Suprapubic skin (tissue), 4 donors: Measurements from ENCODE around the gene TBXAS1. TPM values are rescaled to one million over a fixed set of nuclear protein-coding genes. Genes with fewer than 3 reads are reported as not detected.

Source experiments
- DNase-seq, 2 donors: peaks; one replicate each; pipeline ENCODE4 v3.0.0-alpha.2; 2019; ENCODE audit warnings: low spot score in 2 of 2
- H3K27ac ChIP-seq: fragments of 200-600 bp; sonication (generic); one replicate; pipeline ENCODE4 v1.5.1; 2019
- H3K27me3 ChIP-seq: fragments of 200-600 bp; sonication (generic); one replicate; pipeline ENCODE4 v1.5.1; 2019
- H3K36me3 ChIP-seq: fragments of 200-600 bp; sonication (generic); one replicate; pipeline ENCODE4 v1.5.1; 2019
- H3K4me1 ChIP-seq: fragments of 200-600 bp; sonication (generic); one replicate; pipeline ENCODE4 v1.5.1; 2019
- H3K4me3 ChIP-seq: fragments of 200-600 bp; sonication (generic); one replicate; pipeline ENCODE4 v1.5.1; 2019; ENCODE audit warnings: mild to moderate bottlenecking
- H3K9me3 ChIP-seq: fragments of 200-600 bp; sonication (generic); one replicate; pipeline ENCODE4 v1.5.1; 2019
- EP300 ChIP-seq: sonication (generic); formaldehyde crosslinking; IDR thresholded peaks from one replicate; pipeline ENCODE4 v1.6.1; 2017; ENCODE audit warnings: antibody characterized with exemption
- POLR2A ChIP-seq, 2 donors: fragments of 450-650 bp; IDR thresholded peaks; one replicate each; pipeline ENCODE4 v1.6.1; 2017; ENCODE audit warnings: antibody characterized with exemption in 2 of 2, mild to moderate bottlenecking in 2 of 2, moderate library complexity in 2 of 2
- POLR2AphosphoS5 ChIP-seq, 3 donors: sonication (generic); formaldehyde crosslinking; IDR thresholded peaks; one replicate each; pipeline ENCODE4 v1.6.1; 2017; ENCODE audit warnings: antibody characterized with exemption in 3 of 3
- WGBS: methylation state at CpG from one replicate; pipeline ENCODE4 v1.1.5; 2018; 5-methylcytosine and 5-hydroxymethylcytosine counted together
- total RNA-seq, 4 donors: library from RNA; depleted of rRNA; stranded (reverse); fragments of >200 nt; gene quantifications; one replicate each; pipeline ENCODE4 v1.1.0, GENCODE V29; 2016
- TF ChIP-seq, protein P1 (sequence below), 2 donors: fragments of 200-600 bp in 1 of 2; fragments of 450-650 bp in 1 of 2; sonication (generic) in 1 of 2; IDR thresholded peaks; one replicate each; pipeline ENCODE4 v1.5.1; 2016 to 2019; ENCODE audit warnings: antibody characterized with exemption in 2 of 2, mild to moderate bottlenecking in 1 of 2, moderate library complexity in 1 of 2

Gene TBXAS1
- total RNA-seq, 4 donors from 2014 or later, result 1.4 to 2.4 (median 2.1) TPM

DNA sequence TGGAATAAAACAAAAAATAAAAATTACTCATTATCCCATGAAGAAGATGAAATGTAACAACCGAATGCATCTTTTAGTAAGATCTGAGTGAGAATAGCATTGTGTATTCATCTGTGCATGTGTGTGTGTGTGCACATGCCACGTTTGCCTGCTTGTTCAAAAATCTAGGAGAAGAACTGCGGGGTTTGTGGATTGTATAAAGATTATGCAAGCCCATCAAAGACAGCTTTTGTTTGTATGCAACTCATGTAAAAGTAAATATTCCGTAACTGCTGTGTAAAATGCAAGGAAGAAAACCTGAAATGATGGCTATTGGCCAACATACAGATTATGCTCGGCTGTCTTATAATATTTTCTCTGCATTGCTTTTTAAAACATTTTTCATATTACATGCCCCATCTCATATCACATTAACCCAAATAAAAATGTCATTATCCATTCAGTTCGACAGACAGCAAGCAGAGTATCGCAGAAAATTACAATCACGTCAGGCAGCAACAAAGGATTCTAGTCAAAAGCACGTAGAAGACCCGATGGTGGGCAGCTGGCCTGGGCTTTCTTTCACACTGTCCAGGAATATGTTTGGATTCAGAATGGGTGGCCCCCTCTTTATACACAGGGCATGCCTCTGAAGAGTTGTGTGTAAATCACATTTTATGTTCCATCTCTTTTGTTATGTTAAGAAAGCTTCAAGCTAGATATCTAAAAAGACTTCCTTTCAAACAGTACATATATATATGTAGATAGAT is 119.7 kb downstream of the TBXAS1 start:
- DNase-seq, result no peak
- no peaks in the 10 kb centered on the region for H3K4me1 ChIP-seq
- H3K9me3 ChIP-seq, result no peaks in the 10 kb centered on the region
- H3K27ac ChIP-seq, result no peak overlapping the region
- H3K36me3 ChIP-seq, result no peaks in the 10 kb centered on the region
- 84% methylated on average over 10 of the region's 10 CpGs for WGBS
- no peaks in the 10 kb centered on the region for H3K27me3 ChIP-seq
- TF ChIP-seq, protein P1, sequence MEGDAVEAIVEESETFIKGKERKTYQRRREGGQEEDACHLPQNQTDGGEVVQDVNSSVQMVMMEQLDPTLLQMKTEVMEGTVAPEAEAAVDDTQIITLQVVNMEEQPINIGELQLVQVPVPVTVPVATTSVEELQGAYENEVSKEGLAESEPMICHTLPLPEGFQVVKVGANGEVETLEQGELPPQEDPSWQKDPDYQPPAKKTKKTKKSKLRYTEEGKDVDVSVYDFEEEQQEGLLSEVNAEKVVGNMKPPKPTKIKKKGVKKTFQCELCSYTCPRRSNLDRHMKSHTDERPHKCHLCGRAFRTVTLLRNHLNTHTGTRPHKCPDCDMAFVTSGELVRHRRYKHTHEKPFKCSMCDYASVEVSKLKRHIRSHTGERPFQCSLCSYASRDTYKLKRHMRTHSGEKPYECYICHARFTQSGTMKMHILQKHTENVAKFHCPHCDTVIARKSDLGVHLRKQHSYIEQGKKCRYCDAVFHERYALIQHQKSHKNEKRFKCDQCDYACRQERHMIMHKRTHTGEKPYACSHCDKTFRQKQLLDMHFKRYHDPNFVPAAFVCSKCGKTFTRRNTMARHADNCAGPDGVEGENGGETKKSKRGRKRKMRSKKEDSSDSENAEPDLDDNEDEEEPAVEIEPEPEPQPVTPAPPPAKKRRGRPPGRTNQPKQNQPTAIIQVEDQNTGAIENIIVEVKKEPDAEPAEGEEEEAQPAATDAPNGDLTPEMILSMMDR (IDR thresholded peaks at IDR 0.05), result no peak
- no peak for TF ChIP-seq EP300
- TF ChIP-seq POLR2A (IDR thresholded peaks at IDR 0.05), result no peak
- TF ChIP-seq POLR2AphosphoS5 (IDR thresholded peaks at IDR 0.05), result no peak
- H3K4me3 ChIP-seq, result no peak overlapping the region

DNA sequence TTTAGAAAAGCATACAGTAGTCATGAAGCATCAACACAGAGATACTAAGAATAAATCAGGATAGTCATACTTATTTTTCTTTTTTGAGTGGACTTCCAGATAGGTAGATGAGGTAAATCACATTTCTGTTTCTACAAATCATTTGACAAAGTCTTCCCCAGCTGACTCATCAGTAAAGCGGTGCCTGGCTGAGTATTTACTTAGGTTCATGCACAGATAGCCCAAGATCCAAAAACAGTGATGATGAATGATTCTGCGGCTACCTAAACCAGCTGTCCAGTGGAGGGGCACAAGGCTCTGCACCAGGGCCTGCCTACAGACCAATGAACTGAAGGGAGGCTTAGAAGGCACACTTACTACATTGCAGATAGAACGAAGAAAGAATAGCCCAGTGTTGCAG is 120.6 kb downstream of the TBXAS1 start:
- Histone ChIP-seq H3K9me3 (no peaks in the 10 kb centered on the region), H3K27ac (no peak overlapping the region), H3K27me3 (no peaks in the 10 kb centered on the region), H3K36me3 (no peaks in the 10 kb centered on the region), H3K4me1 (no peaks in the 10 kb centered on the region), H3K4me3 (no peak overlapping the region)
- TF ChIP-seq, protein P1 (IDR thresholded peaks at IDR 0.05), result no peak
- TF ChIP-seq POLR2A (IDR thresholded peaks at IDR 0.05) (no peak), POLR2AphosphoS5 (IDR thresholded peaks at IDR 0.05) (no peak), EP300 (no peak)
- WGBS, result 95% methylated on average over 3 of the region's 3 CpGs
- DNase-seq, result no peak

DNA sequence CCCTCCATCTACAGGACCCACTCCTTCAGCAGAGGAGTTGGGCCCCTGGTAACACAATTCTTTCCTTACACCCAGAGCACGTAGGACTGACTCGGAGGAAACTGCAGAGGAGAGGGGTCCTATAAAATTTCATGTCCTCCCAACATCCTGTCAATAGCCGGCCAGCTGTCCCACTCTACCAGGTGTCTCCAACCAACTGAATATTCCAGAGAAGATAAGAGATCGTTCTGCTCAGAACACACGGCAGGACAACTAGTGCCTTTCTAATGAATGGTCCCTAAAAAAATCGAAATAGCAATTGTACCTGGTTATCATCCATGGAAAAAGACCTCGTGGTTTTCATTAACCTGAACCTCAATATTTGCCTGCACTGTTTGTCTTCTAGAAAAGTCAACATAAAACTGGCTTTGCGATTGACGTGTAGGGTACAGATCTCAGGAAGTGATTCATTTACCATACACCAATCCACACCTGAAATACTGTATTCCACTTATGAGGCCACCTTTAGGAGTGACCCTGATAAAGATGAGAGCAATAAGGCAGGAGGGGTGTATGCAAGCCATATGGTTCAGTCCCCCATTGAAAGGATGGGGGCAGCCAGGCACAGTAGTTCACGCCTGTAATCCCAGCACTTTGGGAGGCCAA is 121.9 kb downstream of the TBXAS1 start:
- no peaks in the 10 kb centered on the region for H3K4me1 ChIP-seq
- H3K27ac ChIP-seq, result no peak overlapping the region
- H3K4me3 ChIP-seq, result no peak overlapping the region
- WGBS, result 91% methylated on average over 10 of the region's 10 CpGs
- no peak for DNase-seq
- H3K9me3 ChIP-seq, result no peaks in the 10 kb centered on the region
- TF ChIP-seq, protein P1 (IDR thresholded peaks at IDR 0.05), result no peak
- TF ChIP-seq EP300 (no peak), POLR2AphosphoS5 (IDR thresholded peaks at IDR 0.05) (no peak), POLR2A (IDR thresholded peaks at IDR 0.05) (no peak)
- H3K27me3 ChIP-seq, result no peaks in the 10 kb centered on the region
- no peaks in the 10 kb centered on the region for H3K36me3 ChIP-seq

DNA sequence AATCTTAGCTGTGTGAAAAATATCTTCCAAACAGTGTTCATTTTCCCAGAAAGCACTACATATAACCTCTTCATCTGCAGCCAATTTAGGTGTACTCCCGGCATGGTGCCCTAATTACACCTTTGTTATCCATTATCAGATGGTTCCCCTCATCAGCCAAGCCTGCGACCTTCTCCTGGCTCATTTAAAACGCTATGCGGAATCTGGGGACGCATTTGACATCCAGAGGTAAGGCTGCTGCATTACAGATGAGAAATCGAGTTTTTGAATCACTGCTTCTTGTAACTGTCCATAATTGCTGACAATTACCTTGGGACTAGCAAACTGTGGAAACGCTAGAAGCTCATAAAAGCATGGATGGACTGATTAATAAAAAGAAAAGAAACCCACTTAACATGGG is 124.2 kb downstream of the TBXAS1 start:
- WGBS, result 75% methylated on average over 7 of the region's 7 CpGs

More for the DNA sequence above, 124.2 kb downstream of the TBXAS1 start:
- no peak for DNase-seq
- H3K36me3 ChIP-seq, result no peaks in the 10 kb centered on the region
- H3K4me3 ChIP-seq, result no peak overlapping the region
- H3K9me3 ChIP-seq, result no peaks in the 10 kb centered on the region
- H3K4me1 ChIP-seq, result no peaks in the 10 kb centered on the region
- H3K27ac ChIP-seq, result no peak overlapping the region
- TF ChIP-seq POLR2AphosphoS5 (IDR thresholded peaks at IDR 0.05), result no peak
- TF ChIP-seq, protein P1 (IDR thresholded peaks at IDR 0.05), result no peak
- no peak for TF ChIP-seq POLR2A (IDR thresholded peaks at IDR 0.05)
- no peak for TF ChIP-seq EP300
- no peaks in the 10 kb centered on the region for H3K27me3 ChIP-seq
